Thoracic aorta (tissue), 2 donors: ENCODE data around the gene PNPLA6. TPM values are rescaled to one million over a fixed set of nuclear protein-coding genes. Genes with fewer than 3 reads are reported as not detected.

Experiments used
- ATAC-seq: fragments of 150-250 bp; one replicate; pipeline ENCODE4 v1.8.0; 2017; ENCODE audit warnings: low read depth; ENCODE audit not compliant: insufficient number of reproducible peaks, low FRiP score
- DNase-seq: peaks from one replicate; pipeline ENCODE4 v3.0.0-alpha.2; 2020; ENCODE audit warnings: low spot score
- H3K27ac ChIP-seq, 2 donors: fragments of 200-600 bp; sonication (generic); 1 replicate in 1 of 2; 2 replicates in 1 of 2; pipeline ENCODE4 v1.5.1; 2016; ENCODE audit warnings: mild to moderate bottlenecking in 2 of 2, moderate library complexity in 2 of 2
- H3K27me3 ChIP-seq: fragments of 200-600 bp; sonication (generic); replicated peaks from 2 replicates; pipeline ENCODE4 v1.6.0; 2016; ENCODE audit warnings: mild to moderate bottlenecking; ENCODE audit not compliant: insufficient read depth
- H3K36me3 ChIP-seq: fragments of 200-600 bp; sonication (generic); one replicate; pipeline ENCODE4 v1.5.1; 2016
- H3K4me1 ChIP-seq, 2 donors: fragments of 200-600 bp; sonication (generic); 1 replicate in 1 of 2; 2 replicates in 1 of 2; pipeline versions ENCODE4 v1.5.1 to v1.6.0; 2016; ENCODE audit warnings: low read depth in 2 of 2, mild to moderate bottlenecking in 1 of 2; ENCODE audit not compliant: control insufficient read depth in 1 of 2
- H3K4me3 ChIP-seq: fragments of 200-600 bp; sonication (generic); 2 replicates; pipeline ENCODE4 v1.5.1; 2016; ENCODE audit warnings: mild to moderate bottlenecking
- H3K9me3 ChIP-seq: fragments of 200-600 bp; sonication (generic); 2 replicates; pipeline ENCODE4 v1.5.1; 2016
- total RNA-seq, 2 donors: library from RNA; depleted of rRNA; stranded (reverse); fragments of >200 nt; gene quantifications; one replicate each; pipeline versions ENCODE4 v1.1.0 to v1.2.3, GENCODE V29; 2016
- TF ChIP-seq, protein P1 (sequence below): fragments of 200-600 bp; sonication (generic); IDR thresholded peaks from one replicate; pipeline ENCODE4 v1.5.1; 2019; ENCODE audit warnings: antibody characterized with exemption

Gene PNPLA6
- total RNA-seq, 2 donors from 2014 or later = 128 to 143 TPM

DNA sequence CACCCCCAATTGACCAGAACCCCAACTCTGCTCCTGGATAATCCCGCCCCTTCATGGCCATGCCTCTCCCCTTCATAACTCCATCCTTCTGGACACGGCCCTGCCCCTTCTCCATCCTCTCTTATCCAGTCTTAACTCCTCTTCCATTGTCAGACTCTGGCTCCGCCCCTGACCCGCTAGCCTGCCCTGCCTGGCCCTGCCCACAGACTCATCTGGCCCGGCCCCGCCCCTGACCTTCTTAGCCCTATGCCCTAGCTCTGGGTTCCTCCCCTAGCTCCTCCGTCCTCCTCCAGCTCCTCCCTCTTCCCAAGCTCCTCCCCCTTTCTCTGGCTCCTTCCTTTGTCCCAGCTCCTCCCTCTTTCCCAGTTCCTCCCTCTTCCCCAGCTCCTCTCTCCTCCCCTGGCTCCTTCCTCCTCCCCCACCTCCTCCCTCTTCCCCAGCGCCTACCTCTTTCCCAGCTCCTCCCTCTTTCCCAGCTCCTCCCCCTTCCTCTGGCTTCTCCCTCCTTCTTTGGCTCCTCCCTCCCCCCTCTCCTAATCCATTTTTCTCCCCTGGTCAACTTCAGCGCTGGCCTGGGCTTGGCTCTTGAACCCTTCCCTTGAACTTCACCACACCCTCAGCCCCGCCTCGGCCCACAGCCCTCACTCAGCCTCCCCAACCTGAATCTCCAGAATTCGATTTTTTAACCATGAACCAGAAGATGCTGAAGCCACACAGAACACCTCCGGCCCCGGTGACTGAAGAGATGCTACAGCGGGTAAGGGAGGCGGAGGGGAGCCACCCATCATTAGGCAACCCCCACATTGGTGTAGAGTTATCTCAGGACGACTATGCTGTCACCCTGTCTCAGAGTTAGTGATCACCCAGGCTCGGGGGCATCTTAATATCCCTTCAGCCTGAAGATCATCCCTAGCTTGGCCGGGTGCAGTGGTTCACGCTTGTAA is 28.9 kb upstream of the PNPLA6 start:
- Histone ChIP-seq H3K4me3 (no peak overlapping the region), H3K4me1 (peaks cover 0 to 5% of the 10 kb centered on the region in 2 donors), H3K36me3 (no peaks in the 10 kb centered on the region), H3K27me3 (no peaks in the 10 kb centered on the region), H3K9me3 (no peaks in the 10 kb centered on the region), H3K27ac (no peak overlapping the region)
- DNase-seq = peak; percentile 62
- peak; percentile 63 for ATAC-seq
- TF ChIP-seq, protein P1, sequence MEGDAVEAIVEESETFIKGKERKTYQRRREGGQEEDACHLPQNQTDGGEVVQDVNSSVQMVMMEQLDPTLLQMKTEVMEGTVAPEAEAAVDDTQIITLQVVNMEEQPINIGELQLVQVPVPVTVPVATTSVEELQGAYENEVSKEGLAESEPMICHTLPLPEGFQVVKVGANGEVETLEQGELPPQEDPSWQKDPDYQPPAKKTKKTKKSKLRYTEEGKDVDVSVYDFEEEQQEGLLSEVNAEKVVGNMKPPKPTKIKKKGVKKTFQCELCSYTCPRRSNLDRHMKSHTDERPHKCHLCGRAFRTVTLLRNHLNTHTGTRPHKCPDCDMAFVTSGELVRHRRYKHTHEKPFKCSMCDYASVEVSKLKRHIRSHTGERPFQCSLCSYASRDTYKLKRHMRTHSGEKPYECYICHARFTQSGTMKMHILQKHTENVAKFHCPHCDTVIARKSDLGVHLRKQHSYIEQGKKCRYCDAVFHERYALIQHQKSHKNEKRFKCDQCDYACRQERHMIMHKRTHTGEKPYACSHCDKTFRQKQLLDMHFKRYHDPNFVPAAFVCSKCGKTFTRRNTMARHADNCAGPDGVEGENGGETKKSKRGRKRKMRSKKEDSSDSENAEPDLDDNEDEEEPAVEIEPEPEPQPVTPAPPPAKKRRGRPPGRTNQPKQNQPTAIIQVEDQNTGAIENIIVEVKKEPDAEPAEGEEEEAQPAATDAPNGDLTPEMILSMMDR = no peak

DNA sequence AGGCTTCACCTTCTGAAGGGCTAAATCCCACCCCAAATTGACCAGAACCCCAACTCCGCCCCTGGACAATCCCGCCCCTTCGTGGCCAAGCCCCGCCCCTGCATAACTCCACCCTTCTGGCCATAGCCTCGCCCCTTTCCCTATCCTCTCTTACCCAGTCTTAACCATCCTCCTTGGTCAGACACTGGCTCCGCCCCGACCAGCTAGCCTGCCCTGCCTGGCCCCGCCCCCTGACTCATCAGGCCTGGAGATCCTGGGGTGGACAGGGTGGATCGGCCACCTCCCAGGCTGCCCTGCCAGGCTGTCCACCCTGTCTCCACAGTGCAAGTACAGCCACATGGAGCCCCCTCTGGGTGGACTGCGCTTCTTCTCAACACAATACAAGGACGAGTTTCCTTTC is 27.6 kb upstream of the PNPLA6 start:
- Histone ChIP-seq H3K27me3 (no peaks in the 10 kb centered on the region), H3K36me3 (no peaks in the 10 kb centered on the region), H3K4me1 (peaks cover 0 to 5% of the 10 kb centered on the region in 2 donors), H3K27ac (no peak overlapping the region), H3K4me3 (no peak overlapping the region), H3K9me3 (no peaks in the 10 kb centered on the region)
- DNase-seq (peak; percentile 69), ATAC-seq (no peak)
- TF ChIP-seq, protein P1 = no peak

DNA sequence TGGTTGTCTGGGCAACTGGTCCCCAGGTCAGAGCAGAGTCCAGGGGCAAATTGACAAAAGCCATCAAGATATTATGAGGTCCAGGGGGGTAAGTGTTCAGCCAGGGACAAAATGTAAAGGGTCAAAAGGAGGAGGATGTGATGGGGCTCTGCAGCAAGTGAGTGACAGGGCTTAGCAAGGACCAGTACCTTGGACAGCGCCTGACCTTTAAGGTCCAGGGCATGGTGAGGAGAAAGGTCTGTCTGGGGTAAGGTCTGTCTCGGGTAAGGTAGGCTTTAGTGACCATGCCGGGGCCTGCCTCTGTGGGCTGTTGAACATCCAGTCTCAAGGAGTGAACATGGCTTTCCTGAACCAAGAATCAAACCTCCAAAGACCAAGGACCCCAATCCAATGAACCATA is 25.9 kb upstream of the PNPLA6 start:
- Histone ChIP-seq H3K27me3 (no peaks in the 10 kb centered on the region), H3K4me1 (peaks cover 0 to 12% of the 10 kb centered on the region in 2 donors), H3K9me3 (no peaks in the 10 kb centered on the region), H3K4me3 (no peak overlapping the region), H3K27ac (no peak overlapping the region), H3K36me3 (no peaks in the 10 kb centered on the region)
- DNase-seq (no peak), ATAC-seq (no peak)
- TF ChIP-seq, protein P1 = no peak

DNA sequence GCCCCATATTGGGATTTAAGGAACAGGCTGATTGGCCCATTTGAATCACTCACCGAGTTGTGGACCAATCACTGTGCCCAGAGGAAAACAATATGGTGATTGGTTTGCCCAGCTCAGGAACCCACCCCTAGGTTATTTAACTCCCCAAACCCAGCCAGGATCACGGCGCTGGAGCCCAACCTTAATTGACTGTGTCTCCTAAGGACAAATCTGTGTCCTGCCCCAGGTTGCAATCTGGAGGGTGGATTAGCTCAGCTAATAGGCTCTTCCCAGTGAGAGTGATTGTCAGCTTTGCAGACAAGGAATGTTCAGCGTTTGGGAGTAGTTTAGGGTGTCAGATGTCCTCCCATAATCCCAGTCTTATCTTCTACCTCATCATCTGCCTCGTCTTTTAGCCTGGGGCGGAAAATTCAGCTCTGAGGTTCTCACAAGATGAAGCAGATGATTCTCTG is 23.1 kb upstream of the PNPLA6 start:
- no peak overlapping the region for H3K4me3 ChIP-seq
- H3K27me3 ChIP-seq = no peaks in the 10 kb centered on the region
- no peak for ATAC-seq
- H3K27ac ChIP-seq = no peak overlapping the region
- TF ChIP-seq, protein P1 = no peak
- H3K36me3 ChIP-seq = no peaks in the 10 kb centered on the region
- H3K9me3 ChIP-seq = no peaks in the 10 kb centered on the region
- no peak for DNase-seq
- peaks cover 3 to 33% of the 10 kb centered on the region in 2 donors for H3K4me1 ChIP-seq

DNA sequence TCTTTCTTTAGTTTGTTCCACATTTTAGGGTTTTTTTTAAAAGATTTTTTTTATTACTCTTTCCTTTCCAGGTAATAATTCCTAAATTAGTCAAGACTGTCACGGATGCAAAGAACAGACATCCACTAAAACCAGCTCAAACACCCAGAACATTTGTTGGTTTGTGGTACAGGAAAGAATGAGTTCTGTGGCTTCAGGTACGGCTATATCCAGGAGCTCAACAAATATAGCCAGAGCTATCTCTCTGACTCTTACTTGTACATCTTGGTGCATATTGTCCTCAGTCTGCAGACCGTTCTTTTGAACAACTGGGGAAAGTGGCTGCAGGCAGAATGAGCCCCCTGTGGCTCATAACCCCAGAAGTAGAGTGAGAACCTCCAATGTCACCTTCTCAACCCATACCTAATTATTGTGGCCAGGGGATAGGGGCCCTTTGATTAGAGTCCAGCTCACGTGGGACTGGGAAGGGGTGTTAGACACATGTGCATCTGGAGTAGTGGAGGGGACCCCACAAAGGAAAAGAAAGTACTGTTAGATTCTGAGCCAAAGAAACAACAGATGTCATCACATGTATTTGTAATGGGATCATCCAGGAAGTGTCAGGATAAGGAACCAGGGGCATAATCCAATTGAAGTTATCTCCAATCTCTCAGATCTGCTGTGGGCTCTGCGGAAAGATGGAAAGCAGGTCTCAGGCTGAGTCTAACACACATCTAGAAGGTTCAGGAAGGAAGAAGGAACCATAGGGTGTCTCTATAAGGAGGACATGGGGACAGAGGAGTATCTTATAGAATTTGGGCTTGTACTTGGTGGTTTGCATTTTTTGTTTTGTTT is 21.5 kb upstream of the PNPLA6 start:
- no peaks in the 10 kb centered on the region for H3K9me3 ChIP-seq
- no peaks in the 10 kb centered on the region for H3K27me3 ChIP-seq
- DNase-seq = no peak
- no peak overlapping the region for H3K4me3 ChIP-seq
- H3K27ac ChIP-seq = peak overlapping the region; percentile 90 to 99
- TF ChIP-seq, protein P1 = no peak
- ATAC-seq = no peak
- H3K36me3 ChIP-seq = no peaks in the 10 kb centered on the region
- peaks cover 3 to 39% of the 10 kb centered on the region in 2 donors for H3K4me1 ChIP-seq
